GM23338 (cell line): ENCODE data around the gene CCPG1. TPM values are rescaled to one million over a fixed set of nuclear protein-coding genes. Genes with fewer than 3 reads are reported as not detected.

Experiments used
- ATAC-seq: fragments of 200-7000 bp; cut with Tn5 transposase; 3 replicates; pipeline ENCODE4 v1.9.1; 2020
- DNase-seq: peaks from one replicate; pipeline ENCODE4 v3.0.0-alpha.2; 2015; ENCODE audit warnings: low spot score
- H2AFZ ChIP-seq: fragments of 200-600 bp; sonication (generic); 2 replicates; pipeline ENCODE4 v1.8.0; 2016; ENCODE audit warnings: antibody characterized with exemption, mild to moderate bottlenecking, moderate library complexity
- H3F3A ChIP-seq: fragments of 200-600 bp; sonication (generic); replicated peaks from 2 replicates; pipeline ENCODE4 v1.8.0; 2017; ENCODE audit warnings: antibody characterized with exemption, mixed run types, low read depth
- H3K27ac ChIP-seq: fragments of 200-600 bp; sonication (generic); 2 replicates; pipeline ENCODE4 v1.6.1; 2016; ENCODE audit warnings: low read depth
- H3K27me3 ChIP-seq: fragments of 200-600 bp; sonication (generic); 2 replicates; pipeline ENCODE4 v1.8.0; 2016; ENCODE audit warnings: mild to moderate bottlenecking, mixed run types, moderate library complexity; ENCODE audit not compliant: insufficient read depth
- H3K36me3 ChIP-seq: fragments of 200-600 bp; sonication (generic); 2 replicates; pipeline ENCODE4 v1.8.0; 2016; ENCODE audit warnings: mild to moderate bottlenecking; ENCODE audit not compliant: insufficient read depth
- H3K4me1 ChIP-seq: fragments of 200-600 bp; sonication (generic); 2 replicates; pipeline ENCODE4 v1.8.0; 2016; ENCODE audit warnings: mild to moderate bottlenecking, moderate library complexity; ENCODE audit not compliant: insufficient read depth
- H3K4me2 ChIP-seq: fragments of 200-600 bp; sonication (generic); 2 replicates; pipeline ENCODE4 v1.7.1; 2017; ENCODE audit warnings: mixed run types
- H3K4me3 ChIP-seq: fragments of 200-600 bp; sonication (generic); 2 replicates; pipeline ENCODE4 v1.6.1; 2016; ENCODE audit warnings: mixed run types
- H3K79me2 ChIP-seq: fragments of 200-600 bp; sonication (generic); replicated peaks from 2 replicates; pipeline ENCODE4 v1.8.0; 2017; ENCODE audit warnings: mild to moderate bottlenecking; ENCODE audit not compliant: insufficient read depth
- H3K9me2 ChIP-seq: fragments of 200-600 bp; sonication (generic); 2 replicates; pipeline ENCODE4 v1.8.0; 2017; ENCODE audit not compliant: insufficient read depth
- H4K20me1 ChIP-seq: fragments of 200-600 bp; sonication (generic); replicated peaks from 2 replicates; pipeline ENCODE4 v1.8.0; 2017; ENCODE audit warnings: mild to moderate bottlenecking; ENCODE audit not compliant: insufficient read depth
- H3K27ac Mint-ChIP-seq: 2 replicates; pipeline ENCODE4 v1.8.0; 2020; ENCODE audit warnings: inconsistent platforms, mild to moderate bottlenecking, moderate library complexity, mixed read lengths
- H3K27me3 Mint-ChIP-seq: 3 replicates; pipeline ENCODE4 v1.8.0; 2022; ENCODE audit warnings: low read depth, mild to moderate bottlenecking, moderate library complexity, mixed read lengths, inconsistent platforms; ENCODE audit not compliant: insufficient read depth, poor library complexity
- H3K36me3 Mint-ChIP-seq: 3 replicates; pipeline ENCODE4 v1.8.0; 2021; ENCODE audit warnings: low read depth, mild to moderate bottlenecking, inconsistent platforms, moderate library complexity, mixed read lengths
- H3K4me1 Mint-ChIP-seq: 3 replicates; pipeline ENCODE4 v1.8.0; 2020; ENCODE audit warnings: mild to moderate bottlenecking, inconsistent platforms, mixed read lengths
- H3K4me3 Mint-ChIP-seq: 3 replicates; pipeline ENCODE4 v1.8.0; 2021; ENCODE audit warnings: moderate library complexity, mild to moderate bottlenecking, inconsistent platforms, mixed read lengths
- H3K9me3 Mint-ChIP-seq: 3 replicates; pipeline ENCODE4 v1.8.0; 2020; ENCODE audit warnings: moderate library complexity, mild to moderate bottlenecking, inconsistent platforms, mixed read lengths
- CREB1 ChIP-seq: fragments of 250-450 bp; sonication (Bioruptor Pico); IDR thresholded peaks from 2 replicates; pipeline ENCODE4 v1.5.0; 2020; ENCODE audit warnings: low read depth, mild to moderate bottlenecking, moderate library complexity
- ETS1 ChIP-seq: IDR thresholded peaks from 2 replicates; pipeline ENCODE4 v1.6.1; 2016; ENCODE audit warnings: antibody characterized with exemption
- EZH2 ChIP-seq: fragments of 200-600 bp; sonication (generic); IDR thresholded peaks from one replicate; pipeline ENCODE4 v1.8.0; 2017; ENCODE audit warnings: antibody characterized with exemption, mild to moderate bottlenecking, low read depth; ENCODE audit not compliant: unreplicated experiment
- EZH2phosphoT487 ChIP-seq: fragments of 200-600 bp; sonication (generic); IDR thresholded peaks from one replicate; pipeline ENCODE4 v1.8.1; 2018; ENCODE audit warnings: antibody characterized with exemption; ENCODE audit not compliant: unreplicated experiment
- JUNB ChIP-seq: IDR thresholded peaks from one replicate; pipeline ENCODE4 v1.6.1; 2016; ENCODE audit warnings: antibody characterized with exemption; ENCODE audit not compliant: unreplicated experiment
- NANOG ChIP-seq: IDR thresholded peaks from 2 replicates; pipeline ENCODE4 v1.6.1; 2016; ENCODE audit warnings: antibody characterized with exemption, borderline replicate concordance
- POLR2AphosphoS5 ChIP-seq: IDR thresholded peaks from 2 replicates; pipeline ENCODE4 v1.6.1; 2016; ENCODE audit warnings: antibody characterized with exemption, low read depth
- STAT1 ChIP-seq: IDR thresholded peaks from one replicate; pipeline ENCODE4 v1.6.1; 2016; ENCODE audit warnings: antibody characterized with exemption; ENCODE audit not compliant: unreplicated experiment
- ZNF114 ChIP-seq: fragments of 250-450 bp; sonication (Bioruptor Pico); IDR thresholded peaks from 2 replicates; pipeline ENCODE4 v1.5.0; 2020; ENCODE audit warnings: mild to moderate bottlenecking, moderate library complexity
- ZNF331 ChIP-seq: fragments of 250-450 bp; sonication (Bioruptor Pico); IDR thresholded peaks from 2 replicates; pipeline ENCODE4 v1.5.0; 2020; ENCODE audit warnings: low read depth, mild to moderate bottlenecking, moderate library complexity
- ZNF462 ChIP-seq: fragments of 250-450 bp; sonication (Bioruptor Pico); IDR thresholded peaks from 2 replicates; pipeline ENCODE4 v1.5.0; 2020; ENCODE audit warnings: mild to moderate bottlenecking, moderate library complexity
- polyA plus RNA-seq: library from polyadenylated mRNA; unstranded; fragments of >200 nt; fragmentation: Nextera tagmentation; extraction: Ambion mirVana; gene quantifications from 2 replicates; pipeline ENCODE4 v1.2.1, GENCODE V29; 2016
- total RNA-seq: library from RNA; depleted of rRNA; stranded (reverse); fragments of >200 nt; shearing (Covaris generic); gene quantifications from 2 replicates; pipeline ENCODE4 v1.2.3, GENCODE V29; 2014
- TF ChIP-seq, protein P1 (sequence below), 2 experiments: fragments of 200-600 bp in 1 of 2; sonication (generic) in 1 of 2; conservative IDR thresholded peaks; 2 replicates each; pipeline versions ENCODE4 v1.5.1 to v1.6.1; 2016 to 2017; ENCODE audit warnings: antibody characterized with exemption in 2 of 2, low read depth in 2 of 2, mild to moderate bottlenecking in 2 of 2, moderate library complexity in 1 of 2
- TF ChIP-seq, protein P2 (sequence below): IDR thresholded peaks from one replicate; pipeline ENCODE4 v1.6.1; 2018; ENCODE audit warnings: antibody characterized with exemption; ENCODE audit not compliant: unreplicated experiment

The CCPG1 gene
- total and polyA plus RNA-seq, 2 experiments from 2014 or later = 7.7 to 11.1 TPM

DNA sequence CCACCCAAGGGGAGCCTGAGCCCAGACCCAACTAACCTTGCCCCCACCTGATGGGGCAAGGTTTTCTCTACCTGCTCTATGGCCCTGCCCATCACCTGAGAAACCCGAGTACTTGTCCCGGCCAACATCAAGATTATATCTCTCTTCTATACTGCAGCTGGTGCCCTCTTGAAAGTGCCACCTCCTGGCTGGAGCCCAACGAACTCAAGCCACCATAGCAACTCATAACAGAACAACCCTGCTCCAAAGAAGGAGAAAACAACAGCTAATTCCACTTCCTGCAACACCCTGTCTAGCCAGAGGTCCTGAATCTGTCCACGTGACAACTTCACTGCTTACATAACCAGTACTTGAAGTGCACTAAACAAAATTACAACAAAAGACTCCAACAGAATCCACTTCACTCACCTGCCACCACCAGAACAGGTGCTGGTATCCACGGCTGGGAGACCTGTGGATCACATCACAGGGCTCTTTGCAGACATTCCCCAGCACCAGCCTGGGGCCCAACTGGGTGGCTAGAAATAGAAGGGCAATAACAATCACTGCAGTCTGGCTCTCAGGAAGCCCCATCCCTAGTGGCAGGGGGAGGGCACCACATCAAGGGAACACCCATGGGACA, 49.4 kb upstream of the CCPG1 start:
- no peak overlapping the region for H3K4me3 ChIP-seq
- no peaks in the 10 kb centered on the region for H3F3A ChIP-seq
- H3K4me1 ChIP-seq = no peaks in the 10 kb centered on the region
- no peaks in the 10 kb centered on the region for H3K27me3 ChIP-seq
- H3K27ac Mint-ChIP-seq = no peak overlapping the region
- no peak overlapping the region for H3K4me2 ChIP-seq
- H3K79me2 ChIP-seq = no peaks in the 10 kb centered on the region
- TF ChIP-seq ZNF331 (no peak), NANOG (no peak), CREB1 (CRISPR knock-in tag) (no peak), ZNF114 (CRISPR knock-in tag) (no peak), ETS1 (no peak), JUNB (no peak), STAT1 (no peak), POLR2AphosphoS5 (no peak), EZH2 (no peak), ZNF462 (CRISPR knock-in tag) (no peak), EZH2phosphoT487 (no peak)
- TF ChIP-seq, protein P1, sequence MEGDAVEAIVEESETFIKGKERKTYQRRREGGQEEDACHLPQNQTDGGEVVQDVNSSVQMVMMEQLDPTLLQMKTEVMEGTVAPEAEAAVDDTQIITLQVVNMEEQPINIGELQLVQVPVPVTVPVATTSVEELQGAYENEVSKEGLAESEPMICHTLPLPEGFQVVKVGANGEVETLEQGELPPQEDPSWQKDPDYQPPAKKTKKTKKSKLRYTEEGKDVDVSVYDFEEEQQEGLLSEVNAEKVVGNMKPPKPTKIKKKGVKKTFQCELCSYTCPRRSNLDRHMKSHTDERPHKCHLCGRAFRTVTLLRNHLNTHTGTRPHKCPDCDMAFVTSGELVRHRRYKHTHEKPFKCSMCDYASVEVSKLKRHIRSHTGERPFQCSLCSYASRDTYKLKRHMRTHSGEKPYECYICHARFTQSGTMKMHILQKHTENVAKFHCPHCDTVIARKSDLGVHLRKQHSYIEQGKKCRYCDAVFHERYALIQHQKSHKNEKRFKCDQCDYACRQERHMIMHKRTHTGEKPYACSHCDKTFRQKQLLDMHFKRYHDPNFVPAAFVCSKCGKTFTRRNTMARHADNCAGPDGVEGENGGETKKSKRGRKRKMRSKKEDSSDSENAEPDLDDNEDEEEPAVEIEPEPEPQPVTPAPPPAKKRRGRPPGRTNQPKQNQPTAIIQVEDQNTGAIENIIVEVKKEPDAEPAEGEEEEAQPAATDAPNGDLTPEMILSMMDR (conservative IDR thresholded peaks at IDR 0.05; ENCODE audit: low read depth in 2 of 2) = no peak
- TF ChIP-seq, protein P2, sequence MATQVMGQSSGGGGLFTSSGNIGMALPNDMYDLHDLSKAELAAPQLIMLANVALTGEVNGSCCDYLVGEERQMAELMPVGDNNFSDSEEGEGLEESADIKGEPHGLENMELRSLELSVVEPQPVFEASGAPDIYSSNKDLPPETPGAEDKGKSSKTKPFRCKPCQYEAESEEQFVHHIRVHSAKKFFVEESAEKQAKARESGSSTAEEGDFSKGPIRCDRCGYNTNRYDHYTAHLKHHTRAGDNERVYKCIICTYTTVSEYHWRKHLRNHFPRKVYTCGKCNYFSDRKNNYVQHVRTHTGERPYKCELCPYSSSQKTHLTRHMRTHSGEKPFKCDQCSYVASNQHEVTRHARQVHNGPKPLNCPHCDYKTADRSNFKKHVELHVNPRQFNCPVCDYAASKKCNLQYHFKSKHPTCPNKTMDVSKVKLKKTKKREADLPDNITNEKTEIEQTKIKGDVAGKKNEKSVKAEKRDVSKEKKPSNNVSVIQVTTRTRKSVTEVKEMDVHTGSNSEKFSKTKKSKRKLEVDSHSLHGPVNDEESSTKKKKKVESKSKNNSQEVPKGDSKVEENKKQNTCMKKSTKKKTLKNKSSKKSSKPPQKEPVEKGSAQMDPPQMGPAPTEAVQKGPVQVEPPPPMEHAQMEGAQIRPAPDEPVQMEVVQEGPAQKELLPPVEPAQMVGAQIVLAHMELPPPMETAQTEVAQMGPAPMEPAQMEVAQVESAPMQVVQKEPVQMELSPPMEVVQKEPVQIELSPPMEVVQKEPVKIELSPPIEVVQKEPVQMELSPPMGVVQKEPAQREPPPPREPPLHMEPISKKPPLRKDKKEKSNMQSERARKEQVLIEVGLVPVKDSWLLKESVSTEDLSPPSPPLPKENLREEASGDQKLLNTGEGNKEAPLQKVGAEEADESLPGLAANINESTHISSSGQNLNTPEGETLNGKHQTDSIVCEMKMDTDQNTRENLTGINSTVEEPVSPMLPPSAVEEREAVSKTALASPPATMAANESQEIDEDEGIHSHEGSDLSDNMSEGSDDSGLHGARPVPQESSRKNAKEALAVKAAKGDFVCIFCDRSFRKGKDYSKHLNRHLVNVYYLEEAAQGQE = no peak
- H4K20me1 ChIP-seq = no peaks in the 10 kb centered on the region
- DNase-seq = no peak
- no peak overlapping the region for H3K27ac ChIP-seq
- H3K27me3 Mint-ChIP-seq = peaks cover 5% of the 10 kb centered on the region
- ATAC-seq = no peak
- H2AFZ ChIP-seq = no peak overlapping the region
- no peaks in the 10 kb centered on the region for H3K4me1 Mint-ChIP-seq
- H3K4me3 Mint-ChIP-seq = no peak overlapping the region
- peaks cover 3% of the 10 kb centered on the region; the same call in 2 of the 3 replicates for H3K9me3 Mint-ChIP-seq
- H3K36me3 Mint-ChIP-seq = no peaks in the 10 kb centered on the region
- H3K9me2 ChIP-seq = no peaks in the 10 kb centered on the region
- H3K36me3 ChIP-seq = no peaks in the 10 kb centered on the region
